Endothelial cell of umbilical vein (primary cell): ENCODE data around the gene BET1.

Experiments
- CTCF ChIP-seq, 2 donors: IDR thresholded peaks; 1 replicate in 1 of 2; 2 replicates in 1 of 2; pipeline ENCODE4 v1.5.1; 2011; ENCODE audit warnings: low read length in 2 of 2, mild to moderate bottlenecking in 2 of 2, moderate library complexity in 2 of 2, control low read depth in 1 of 2, inconsistent platforms in 1 of 2, low read depth in 1 of 2; ENCODE audit not compliant: insufficient read depth in 1 of 2; ENCODE audit errors: extremely low read depth in 1 of 2
- EZH2 ChIP-seq: IDR thresholded peaks from 2 replicates; pipeline ENCODE4 v1.6.1; 2012; ENCODE audit warnings: borderline replicate concordance, low read depth, mild to moderate bottlenecking, moderate library complexity, low read length, inconsistent platforms; ENCODE audit not compliant: severe bottlenecking
- POLR2A ChIP-seq: IDR thresholded peaks from 2 replicates; pipeline ENCODE4 v1.6.1; 2012; ENCODE audit warnings: low read depth, mild to moderate bottlenecking, control low read depth, low read length
- POLR2AphosphoS5 ChIP-seq: IDR thresholded peaks from 2 replicates; pipeline ENCODE4 v1.6.1; 2012; ENCODE audit warnings: low read depth, mild to moderate bottlenecking, control low read depth, low read length, moderate library complexity; ENCODE audit not compliant: insufficient read depth

DNA sequence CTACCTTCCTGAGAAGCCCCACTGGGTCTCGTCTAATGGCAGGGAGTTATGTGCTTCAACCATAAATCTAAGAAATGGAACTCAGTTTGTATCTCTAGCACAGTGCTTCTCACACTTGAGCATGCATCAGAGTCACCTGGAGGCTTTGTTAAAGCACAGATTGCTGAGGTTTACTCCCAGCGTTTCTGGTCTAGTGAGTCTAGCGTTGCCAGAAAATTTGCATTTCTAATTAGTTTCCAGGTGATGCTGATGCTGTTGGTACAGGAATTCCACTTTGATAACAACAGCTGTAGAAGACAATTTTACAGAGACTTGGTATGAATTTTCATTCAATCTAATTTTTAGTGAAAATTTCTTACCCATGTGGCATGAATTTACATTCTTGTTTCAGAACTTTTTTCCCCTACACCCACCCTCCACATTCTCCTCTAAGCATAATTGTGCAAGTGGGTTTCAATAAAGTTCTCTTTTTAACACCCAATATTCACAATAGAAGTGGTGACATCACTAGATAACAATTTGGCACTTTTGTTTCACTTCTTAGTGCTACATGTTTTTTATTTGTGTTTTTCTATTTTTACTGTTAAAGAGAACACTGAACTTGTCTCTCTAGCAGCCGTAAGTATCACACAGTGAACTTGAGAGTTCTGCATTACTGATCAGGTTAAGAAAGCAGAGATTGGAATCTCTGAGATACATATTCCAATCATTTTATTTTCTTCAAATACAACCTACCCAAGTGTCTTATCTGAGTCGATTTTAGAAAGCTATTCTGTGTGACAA, 48.4 kb upstream of the BET1 start:
- TF ChIP-seq EZH2 (peak; percentile 26), POLR2AphosphoS5 (no peak), CTCF (IDR thresholded peaks at IDR 0.05; ENCODE audit: extremely low read depth in 1 of 2, insufficient read depth in 1 of 2, low read depth in 1 of 2, low read length in 2 of 2) (no peak), POLR2A (no peak)
